Right lobe of liver (tissue), 4 donors: ENCODE results near the gene LRCH1.

Source experiments
- POLR2A ChIP-seq: fragments of 450-650 bp; IDR thresholded peaks from one replicate; pipeline ENCODE4 v1.6.1; 2017; ENCODE audit warnings: antibody characterized with exemption, mild to moderate bottlenecking
- TF ChIP-seq, protein P1 (sequence below), 4 donors: fragments of 200-600 bp in 3 of 4; fragments of 450-650 bp in 1 of 4; IDR thresholded peaks; one replicate each; pipeline versions ENCODE4 v1.5.1 to v1.8.0; 2016 to 2022; ENCODE audit warnings: antibody characterized with exemption in 4 of 4, mild to moderate bottlenecking in 2 of 4
- donor health status: DM: no; HTN: no; CAD: no.
- donor health status: DM: no; HTN: no; CAD: no.
- donor health status: DM: no; HTN: yes; CAD: no.

DNA sequence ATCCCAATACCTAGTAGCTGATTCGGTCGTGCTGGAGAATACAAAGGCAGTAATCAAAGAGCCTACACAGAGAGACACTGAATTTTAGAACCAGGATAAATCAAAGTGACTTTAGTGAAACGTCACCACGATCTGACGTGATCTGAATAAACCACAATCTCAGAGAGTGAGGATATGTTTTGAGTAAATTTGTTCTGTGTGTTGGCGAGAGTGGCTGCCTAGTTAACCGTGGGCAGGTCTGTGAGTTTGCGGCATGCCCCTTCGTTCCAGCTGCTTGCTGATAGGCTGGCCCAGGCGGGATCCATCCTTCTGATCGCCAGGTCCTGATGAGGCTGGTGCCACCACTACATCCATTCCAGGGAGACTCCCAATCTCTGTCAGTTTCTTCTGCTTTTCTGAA, 40.4 kb downstream of the LRCH1 start:
- TF ChIP-seq, protein P1, sequence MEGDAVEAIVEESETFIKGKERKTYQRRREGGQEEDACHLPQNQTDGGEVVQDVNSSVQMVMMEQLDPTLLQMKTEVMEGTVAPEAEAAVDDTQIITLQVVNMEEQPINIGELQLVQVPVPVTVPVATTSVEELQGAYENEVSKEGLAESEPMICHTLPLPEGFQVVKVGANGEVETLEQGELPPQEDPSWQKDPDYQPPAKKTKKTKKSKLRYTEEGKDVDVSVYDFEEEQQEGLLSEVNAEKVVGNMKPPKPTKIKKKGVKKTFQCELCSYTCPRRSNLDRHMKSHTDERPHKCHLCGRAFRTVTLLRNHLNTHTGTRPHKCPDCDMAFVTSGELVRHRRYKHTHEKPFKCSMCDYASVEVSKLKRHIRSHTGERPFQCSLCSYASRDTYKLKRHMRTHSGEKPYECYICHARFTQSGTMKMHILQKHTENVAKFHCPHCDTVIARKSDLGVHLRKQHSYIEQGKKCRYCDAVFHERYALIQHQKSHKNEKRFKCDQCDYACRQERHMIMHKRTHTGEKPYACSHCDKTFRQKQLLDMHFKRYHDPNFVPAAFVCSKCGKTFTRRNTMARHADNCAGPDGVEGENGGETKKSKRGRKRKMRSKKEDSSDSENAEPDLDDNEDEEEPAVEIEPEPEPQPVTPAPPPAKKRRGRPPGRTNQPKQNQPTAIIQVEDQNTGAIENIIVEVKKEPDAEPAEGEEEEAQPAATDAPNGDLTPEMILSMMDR (IDR thresholded peaks at IDR 0.05): no peak
- TF ChIP-seq POLR2A: no peak
